Bone marrow (tissue), 2 donors: Measurements from ENCODE around the gene GAB3.
"Not testable (repeated sequence)": the region's sequence is repeated elsewhere in the genome, so short reads cannot be mapped to it uniquely, and the experiment has no call there.

Experiments used
- DNase-seq, 2 donors: peaks; one replicate each; lab custom pipeline; 2025; lab: John Stamatoyannopoulos, UW

The GAB3 gene

GRCh38 chrX:154655786-154656185 lies 95.1 kb downstream of the GAB3 start:
- no peak for DNase-seq

GRCh38 chrX:154655346-154655745 lies 95.5 kb downstream of the GAB3 start:
- no peak for DNase-seq

- DNase-seq = no peak
Observed at GRCh38 chrX:154654925-154655324, 96.0 kb downstream of the GAB3 start.

- DNase-seq = no peak
Observed at GRCh38 chrX:154654372-154654771, 96.5 kb downstream of the GAB3 start.

- not testable (repeated sequence) for DNase-seq
Observed at GRCh38 chrX:154653413-154653812, 97.5 kb downstream of the GAB3 start, which contains the start of gene CTAG2. Gene CTAG2 (minus strand): TSS chrX:154653579. CDS start chrX:154653515, 64 bp downstream.

GRCh38 chrX:154653048-154653401 lies 97.9 kb downstream of the GAB3 start:
- no peak for DNase-seq

GRCh38 chrX:154652311-154653047 lies 98.4 kb downstream of the GAB3 start:
- DNase-seq = no peak

GRCh38 chrX:154650221-154650510 lies 100.7 kb downstream of the GAB3 start:
- DNase-seq = no peak

GRCh38 chrX:154649503-154650220 lies 101.2 kb downstream of the GAB3 start:
- DNase-seq = no peak

GRCh38 chrX:154648931-154649330 lies 101.9 kb downstream of the GAB3 start:
- no peak for DNase-seq

GRCh38 chrX:154645745-154646378 lies 105.0 kb downstream of the GAB3 start:
- not testable (repeated sequence) for DNase-seq

GRCh38 chrX:154643708-154644107 lies 107.2 kb downstream of the GAB3 start:
- DNase-seq = not testable (repeated sequence)

GRCh38 chrX:154641740-154642139 lies 109.1 kb downstream of the GAB3 start:
- not testable (repeated sequence) for DNase-seq

- not testable (repeated sequence) for DNase-seq
Observed at GRCh38 chrX:154633661-154634060, 117.2 kb downstream of the GAB3 start.

- DNase-seq = not testable (repeated sequence)
Observed at GRCh38 chrX:154630949-154631348, 119.9 kb downstream of the GAB3 start.

- DNase-seq = not testable (repeated sequence)
Observed at GRCh38 chrX:154628960-154629359, 121.9 kb downstream of the GAB3 start.
